Right lobe of liver (tissue), 6 donors: ENCODE data around the gene MRPL33. TPM values are rescaled to one million over a fixed set of nuclear protein-coding genes. Genes with fewer than 3 reads are reported as not detected.
"Not testable (repeated sequence)": the region's sequence is repeated elsewhere in the genome, so short reads cannot be mapped to it uniquely, and the experiment has no call there.

Experiments used
- ATAC-seq, 4 donors: fragments of 200-7000 bp; cut with Tn5 transposase; one replicate each; pipeline ENCODE4 v1.9.1; 2020; ENCODE audit warnings: mild to moderate bottlenecking in 4 of 4, moderate library complexity in 4 of 4
- DNase-seq, 3 donors: peaks; one replicate each; pipeline ENCODE4 v3.0.0-alpha.2; 2020
- H3K27ac ChIP-seq, 3 donors: fragments of 200-600 bp; one replicate each; pipeline ENCODE4 v1.8.0; 2022
- H3K27me3 ChIP-seq, 2 donors: fragments of 200-600 bp; one replicate each; pipeline ENCODE4 v1.8.0; 2022
- H3K36me3 ChIP-seq, 4 donors: fragments of 200-600 bp; sonication (generic) in 1 of 4; one replicate each; pipeline versions ENCODE4 v1.5.1 to v1.8.0; 2017 to 2022; ENCODE audit warnings: control low read depth in 1 of 4
- H3K4me1 ChIP-seq, 4 donors: fragments of 200-600 bp; sonication (generic) in 1 of 4; one replicate each; pipeline versions ENCODE4 v1.5.1 to v1.8.0; 2017 to 2022; ENCODE audit warnings: control low read depth in 1 of 4
- H3K4me3 ChIP-seq, 3 donors: fragments of 200-600 bp; one replicate each; pipeline ENCODE4 v1.8.0; 2022
- H3K9me3 ChIP-seq, 4 donors: fragments of 200-600 bp; sonication (generic) in 1 of 4; one replicate each; pipeline versions ENCODE4 v1.5.1 to v1.8.0; 2017 to 2022; ENCODE audit warnings: control low read depth in 1 of 4
- CTCF ChIP-seq, 4 donors: fragments of 200-600 bp in 3 of 4; fragments of 450-650 bp in 1 of 4; IDR thresholded peaks; one replicate each; pipeline versions ENCODE4 v1.5.1 to v1.8.0; 2016 to 2022; ENCODE audit warnings: antibody characterized with exemption in 4 of 4, mild to moderate bottlenecking in 2 of 4
- POLR2A ChIP-seq: fragments of 450-650 bp; IDR thresholded peaks from one replicate; pipeline ENCODE4 v1.6.1; 2017; ENCODE audit warnings: antibody characterized with exemption, mild to moderate bottlenecking
- WGBS: methylation state at CpG from one replicate; pipeline ENCODE4 v1.1.6; 2018; ENCODE audit warnings: low coverage, low lambda C conversion rate; ENCODE audit not compliant: insufficient coverage; ENCODE audit errors: missing lambda C conversion rate; 5-methylcytosine and 5-hydroxymethylcytosine counted together
- intact Hi-C, 2 donors: fragments of 100-400 bp; cut with DNase I; formaldehyde crosslinking; loops; one replicate each; pipeline versions ENCODE4 v1.11.2 to v1.14.1; 2022
- total RNA-seq, 6 experiments: library from RNA; depleted of rRNA in 2 of 6; stranded (reverse); fragments of >200 nt in 2 of 6; fragmentation: NEBNext Ultra II Directional in 3 of 6; extraction: Animal tissue kit (Norgen Biotek cat#: 25700) in 3 of 6; gene quantifications; one replicate each; pipeline versions ENCODE4 v1.1.0 to v1.2.4, GENCODE V29; 2016 to 2023
- donor health status: DM: no; HTN: yes; CAD: no.
- donor health status: DM: no; HTN: no; CAD: no.
- donor health status: DM: no; HTN: no; CAD: no.
- donor health status: DM: no; HTN: yes; CAD: no.
- donor health status: DM: no; HTN: yes; CAD: no.

MRPL33 gene
- total RNA-seq, 6 experiments from 2014 or later: 28.9 to 63.4 (median 36.0) TPM

GRCh38 chr2:27746325-27746724 lies 25.2 kb upstream of the MRPL33 start:
- intact Hi-C loops: no loop called here
- no peaks in the 10 kb centered on the region for H3K27me3 ChIP-seq
- H3K27ac ChIP-seq: peak overlapping the region in 2 of 3 donors; percentile 24 to 30

GRCh38 chr2:27747827-27748352 lies 23.6 kb upstream of the MRPL33 start:
- no peak overlapping the region for H3K4me3 ChIP-seq
- TF ChIP-seq POLR2A (no peak), CTCF (IDR thresholded peaks at IDR 0.05) (no peak)
- intact Hi-C loops: no loop called here
- DNase-seq (no peak), ATAC-seq (no peak)
- H3K36me3 ChIP-seq: no peaks in the 10 kb centered on the region
- no peak overlapping the region for H3K27ac ChIP-seq
- no peaks in the 10 kb centered on the region for H3K9me3 ChIP-seq
- H3K27me3 ChIP-seq: no peaks in the 10 kb centered on the region
- peaks cover 0 to 19% (median 8%) of the 10 kb centered on the region in 4 donors for H3K4me1 ChIP-seq
- WGBS: 85% methylated on average over 6 of the region's 6 CpGs

More at GRCh38 chr2:27746325-27746724, 25.2 kb upstream of the MRPL33 start:
- TF ChIP-seq CTCF (IDR thresholded peaks at IDR 0.05) (no peak), POLR2A (no peak)
- Histone ChIP-seq H3K4me3 (no peak overlapping the region), H3K9me3 (no peaks in the 10 kb centered on the region), H3K4me1 (peaks cover 0 to 14% (median 4%) of the 10 kb centered on the region in 4 donors), H3K36me3 (no peaks in the 10 kb centered on the region)
- no peak for DNase-seq
- 15% methylated on average over 2 of the region's 2 CpGs for WGBS
- ATAC-seq: peak; percentile 72 to 96 (median 82)

GRCh38 chr2:27748803-27749554 lies 22.5 kb upstream of the MRPL33 start:
- DNase-seq, H3K9me3 ChIP-seq, H3K27ac ChIP-seq, H3K4me3 ChIP-seq, H3K27me3 ChIP-seq, ATAC-seq, H3K36me3 ChIP-seq, intact Hi-C loops: not testable (repeated sequence)
- WGBS: 84% methylated on average over 2 of the region's 2 CpGs
- peaks cover 0 to 24% (median 8%) of the 10 kb centered on the region in 4 donors for H3K4me1 ChIP-seq

GRCh38 chr2:27751377-27751776 lies 20.1 kb upstream of the MRPL33 start:
- H3K4me1 ChIP-seq: peaks cover 0 to 37% (median 12%) of the 10 kb centered on the region in 4 donors
- no CpG with 5 or more reads among the region's 6 CpGs for WGBS
- H3K4me3 ChIP-seq: no peak overlapping the region
- H3K9me3 ChIP-seq: no peaks in the 10 kb centered on the region
- DNase-seq (no peak), ATAC-seq (no peak)
- H3K27ac ChIP-seq: no peak overlapping the region
- intact Hi-C loops: no loop called here
- H3K27me3 ChIP-seq: no peaks in the 10 kb centered on the region
- TF ChIP-seq POLR2A: no peak
- TF ChIP-seq CTCF (IDR thresholded peaks at IDR 0.05): no peak
- no peaks in the 10 kb centered on the region for H3K36me3 ChIP-seq

GRCh38 chr2:27752551-27753237 lies 18.8 kb upstream of the MRPL33 start:
- 37% methylated on average over 10 of the region's 16 CpGs for WGBS
- Histone ChIP-seq H3K4me1 (peaks cover 0 to 40% (median 11%) of the 10 kb centered on the region in 4 donors), H3K9me3 (no peaks in the 10 kb centered on the region), H3K36me3 (no peaks in the 10 kb centered on the region), H3K27me3 (no peaks in the 10 kb centered on the region), H3K4me3 (peak overlapping the region; percentile 42 to 62 (median 48)), H3K27ac (peak overlapping the region; percentile 88 to 94 (median 88))
- DNase-seq (peak in 1 of 3 donors; percentile 54), ATAC-seq (peak; percentile 68 to 82 (median 76))
- TF ChIP-seq POLR2A (peak; percentile 40), CTCF (IDR thresholded peaks at IDR 0.05) (no peak)
- intact Hi-C loops: no loop called here
